NOMO-1 treated with DMSO at 0.1 percent for 48 hours (cell line): ENCODE data around the gene COL4A3.

Experiments
- DNase-seq: peaks from one replicate; lab custom pipeline; 2025; ENCODE audit not compliant: unreplicated experiment; lab: John Stamatoyannopoulos, UW

The COL4A3 gene

GRCh38 chr2:227337442-227337841 is 173.0 kb downstream of the COL4A3 start:
- DNase-seq: no peak

- no peak for DNase-seq
These were observed 174.7 kb downstream of the COL4A3 start for GRCh38 chr2:227339098-227339599.

- no peak for DNase-seq
These were observed 175.7 kb downstream of the COL4A3 start for GRCh38 chr2:227340106-227340505.

GRCh38 chr2:227341553-227341952 is 177.1 kb downstream of the COL4A3 start:
- DNase-seq: no peak

GRCh38 chr2:227344231-227344630 is 179.8 kb downstream of the COL4A3 start:
- DNase-seq: peak; percentile 41

GRCh38 chr2:227347117-227347516 is 182.7 kb downstream of the COL4A3 start:
- DNase-seq: no peak

GRCh38 chr2:227348324-227348723 is 183.9 kb downstream of the COL4A3 start:
- no peak for DNase-seq

GRCh38 chr2:227349989-227350612 is 185.7 kb downstream of the COL4A3 start:
- DNase-seq: no peak

GRCh38 chr2:227351639-227352038 is 187.2 kb downstream of the COL4A3 start:
- DNase-seq: no peak

GRCh38 chr2:227360351-227360750 is 195.9 kb downstream of the COL4A3 start:
- no peak for DNase-seq

GRCh38 chr2:227363756-227364155 is 199.3 kb downstream of the COL4A3 start:
- peak; percentile 19 for DNase-seq
